Measurements from ENCODE around the gene NADK2. TPM values are rescaled to one million over a fixed set of nuclear protein-coding genes. Genes with fewer than 3 reads are reported as not detected.

Gene NADK2
- total RNA-seq, 2 experiments from 2014 or later: 16.6 to 18.0 TPM

DNA sequence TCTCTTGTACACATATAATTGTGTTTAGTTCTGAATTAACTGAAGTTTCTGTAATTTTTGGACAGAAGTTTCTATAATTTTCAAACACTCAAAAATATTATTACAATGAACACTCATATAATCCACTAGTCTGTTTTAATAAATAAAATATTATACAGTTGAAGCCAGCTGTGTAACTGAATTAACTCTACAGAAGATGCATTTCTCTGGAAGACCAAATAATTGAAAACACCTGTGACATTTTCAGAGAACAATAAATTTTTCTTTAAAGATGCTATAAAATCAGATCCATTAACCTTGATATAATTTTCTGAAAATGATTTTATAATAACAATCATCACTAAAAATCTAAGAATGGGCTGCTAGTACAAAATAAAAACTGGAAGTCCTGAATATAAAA lies 14.7 kb downstream of the NADK2 start:
- CTCF ChIA-PET: interaction anchor here (0.9 to 1.7 kb wide), 2 partner anchors 15 to 279 kb away, joined by 3 to 5 read pairs; partner anchors contain the start of gene NADK2

DNA sequence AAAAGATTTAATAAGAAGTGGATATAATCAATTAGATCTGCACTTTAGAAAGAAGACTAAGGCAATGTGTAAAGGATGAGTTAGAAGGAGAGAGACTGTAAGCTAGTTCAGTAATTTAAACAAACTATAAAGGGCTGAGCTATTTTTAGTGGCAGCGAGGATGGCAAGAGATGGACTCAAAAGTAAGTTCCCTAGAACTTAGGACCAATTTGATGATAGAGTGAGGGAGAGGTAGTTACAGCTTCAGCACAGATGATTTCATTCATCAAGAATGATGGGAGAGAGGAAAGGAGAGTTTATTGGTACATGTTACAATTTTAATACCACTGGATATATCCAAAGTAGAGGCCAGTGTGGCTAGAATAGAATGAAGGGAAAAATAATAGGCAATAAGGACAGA lies 19.1 kb downstream of the NADK2 start:
- H3K27ac Mint-ChIP-seq: no peak overlapping the region
- DNase-seq: no peak
- no peak overlapping the region for H3K4me3 Mint-ChIP-seq
- intact Hi-C loops (cut with micrococcal nuclease): no loop called here
- H3K27me3 Mint-ChIP-seq: no peaks in the 10 kb centered on the region
- POLR2A ChIA-PET: no interaction called here
- H3K36me3 Mint-ChIP-seq: peaks cover 17% of the 10 kb centered on the region
- CTCF ChIA-PET: no interaction called here
- no peaks in the 10 kb centered on the region for H3K9me3 Mint-ChIP-seq
- no peaks in the 10 kb centered on the region for H3K4me1 Mint-ChIP-seq (ENCODE audit: low read depth)

More for the DNA sequence above, 14.7 kb downstream of the NADK2 start:
- Mint-ChIP-seq H3K27me3 (no peaks in the 10 kb centered on the region), H3K27ac (no peak overlapping the region), H3K9me3 (no peaks in the 10 kb centered on the region), H3K36me3 (peaks cover 11% of the 10 kb centered on the region), H3K4me1 (ENCODE audit: low read depth) (no peaks in the 10 kb centered on the region), H3K4me3 (no peak overlapping the region)
- no peak for DNase-seq
- intact Hi-C loops (cut with micrococcal nuclease): no loop called here
- POLR2A ChIA-PET: no interaction called here

DNA sequence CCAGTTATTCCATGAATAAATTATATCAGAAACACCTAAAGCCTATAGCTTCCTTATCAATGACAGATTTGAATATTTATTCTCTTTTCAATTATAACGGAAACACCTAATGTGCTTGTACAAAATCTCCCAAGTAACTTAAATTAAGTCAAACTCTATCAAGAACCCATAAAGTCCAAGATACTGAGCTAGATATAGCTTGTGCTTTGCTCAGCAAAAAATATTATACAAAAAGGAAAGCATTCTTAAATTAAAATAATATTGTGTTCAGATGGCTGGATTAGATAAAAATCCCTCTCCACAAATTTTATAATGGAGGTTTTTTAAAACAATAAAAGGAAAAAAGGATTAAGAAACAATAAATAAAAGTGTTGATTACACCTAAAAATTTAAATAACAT lies 23.7 kb downstream of the NADK2 start:
- intact Hi-C loops (cut with micrococcal nuclease): no loop called here
- POLR2A ChIA-PET: no interaction called here

DNA sequence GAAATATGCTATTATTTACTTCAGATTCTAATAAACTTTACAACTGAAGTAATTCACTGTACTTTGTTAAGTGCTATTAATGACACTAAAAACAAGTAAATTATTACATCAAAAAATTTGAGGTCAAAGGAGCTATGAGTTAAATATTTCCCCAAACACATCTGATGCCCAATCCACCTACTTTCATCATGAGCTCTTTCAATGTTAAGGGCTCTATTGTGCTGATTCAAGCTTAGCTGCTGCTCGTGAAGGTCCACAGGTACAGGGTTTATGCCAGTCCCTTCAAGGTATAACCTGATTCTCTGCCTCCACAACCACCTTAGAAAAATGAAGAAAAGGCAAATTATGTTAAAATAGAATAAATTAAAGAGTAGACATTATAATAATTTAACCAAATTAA lies 24.2 kb downstream of the NADK2 start:
- Mint-ChIP-seq H3K36me3 (peaks cover 19% of the 10 kb centered on the region), H3K27me3 (no peaks in the 10 kb centered on the region), H3K27ac (no peak overlapping the region), H3K9me3 (no peaks in the 10 kb centered on the region), H3K4me1 (ENCODE audit: low read depth) (no peaks in the 10 kb centered on the region), H3K4me3 (no peak overlapping the region)
- POLR2A ChIA-PET: no interaction called here
- no peak for DNase-seq
- intact Hi-C loops (cut with micrococcal nuclease): no loop called here
- CTCF ChIA-PET: no interaction called here

More for the DNA sequence above, 23.7 kb downstream of the NADK2 start:
- Mint-ChIP-seq H3K36me3 (peaks cover 19% of the 10 kb centered on the region), H3K27me3 (no peaks in the 10 kb centered on the region), H3K4me1 (ENCODE audit: low read depth) (no peaks in the 10 kb centered on the region), H3K9me3 (no peaks in the 10 kb centered on the region), H3K4me3 (no peak overlapping the region), H3K27ac (no peak overlapping the region)
- CTCF ChIA-PET: no interaction called here
- DNase-seq: no peak

GRCh38 chr5:36215910-36216309 lies 25.8 kb downstream of the NADK2 start:
- no peak for DNase-seq
- intact Hi-C loops (cut with micrococcal nuclease): no loop called here
- Mint-ChIP-seq H3K4me1 (ENCODE audit: low read depth) (no peaks in the 10 kb centered on the region), H3K27me3 (no peaks in the 10 kb centered on the region), H3K9me3 (no peaks in the 10 kb centered on the region), H3K4me3 (no peak overlapping the region), H3K27ac (no peak overlapping the region), H3K36me3 (peaks cover 20% of the 10 kb centered on the region)
- POLR2A ChIA-PET: no interaction called here
- CTCF ChIA-PET: interaction anchor here (0.5 kb wide), 1 partner anchor 1540 kb away, joined by 3 read pairs; no protein-coding TSS in a partner anchor

DNA sequence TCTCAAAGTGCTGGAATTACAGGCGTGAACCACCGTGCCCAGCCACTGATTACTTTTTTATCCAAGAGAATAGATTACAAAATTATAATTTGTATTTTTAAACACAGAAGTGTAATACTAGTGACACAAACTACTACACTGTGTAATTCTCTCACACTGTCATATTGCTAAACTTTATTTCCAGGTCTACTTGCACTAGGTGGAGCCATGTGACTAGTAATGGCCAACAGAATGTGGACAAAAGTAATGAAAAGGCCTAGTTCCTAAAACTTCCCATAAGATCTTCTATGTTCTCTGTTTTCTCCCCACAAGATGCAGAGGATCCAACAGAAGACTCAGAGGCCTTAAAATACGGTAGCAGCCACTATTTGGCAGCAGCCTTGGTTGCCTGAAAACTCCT lies 27.3 kb downstream of the NADK2 start:
- Mint-ChIP-seq H3K9me3 (no peaks in the 10 kb centered on the region), H3K4me3 (no peak overlapping the region), H3K27ac (no peak overlapping the region), H3K4me1 (ENCODE audit: low read depth) (no peaks in the 10 kb centered on the region), H3K36me3 (peaks cover 18% of the 10 kb centered on the region), H3K27me3 (no peaks in the 10 kb centered on the region)
- intact Hi-C loops (cut with micrococcal nuclease): no loop called here
- ChIA-PET CTCF (no interaction called here), POLR2A (no interaction called here)
- DNase-seq: no peak

DNA sequence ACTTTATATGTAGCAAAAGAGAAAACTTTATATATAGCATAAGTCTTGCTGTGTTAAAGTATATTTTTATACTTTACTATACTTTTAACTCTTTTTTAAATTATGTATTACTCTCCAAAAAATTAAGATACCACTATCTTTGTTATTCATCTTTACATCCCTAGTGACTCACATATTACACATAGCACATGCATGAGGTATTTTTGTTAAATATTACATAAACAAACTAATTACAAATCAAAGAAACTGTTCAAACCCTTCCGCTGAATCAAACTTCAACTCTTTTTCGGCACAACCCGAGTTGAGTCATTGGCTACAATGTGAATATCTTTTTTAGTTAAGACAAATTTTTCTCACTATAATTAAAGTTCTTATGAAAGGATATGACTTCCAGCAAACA lies 32.1 kb downstream of the NADK2 start:
- H3K36me3 Mint-ChIP-seq: peaks cover 16% of the 10 kb centered on the region
- no peak overlapping the region for H3K27ac Mint-ChIP-seq
- no peaks in the 10 kb centered on the region for H3K4me1 Mint-ChIP-seq (ENCODE audit: low read depth)
- intact Hi-C loops (cut with micrococcal nuclease): no loop called here
- no peak overlapping the region for H3K4me3 Mint-ChIP-seq
- DNase-seq: no peak
- ChIA-PET CTCF (no interaction called here), POLR2A (no interaction called here)
- H3K9me3 Mint-ChIP-seq: peaks cover 3% of the 10 kb centered on the region
- H3K27me3 Mint-ChIP-seq: no peaks in the 10 kb centered on the region

- H3K27ac Mint-ChIP-seq: no peak overlapping the region
- POLR2A ChIA-PET: no interaction called here
- intact Hi-C loops (cut with micrococcal nuclease): no loop called here
- H3K4me1 Mint-ChIP-seq (ENCODE audit: low read depth): no peaks in the 10 kb centered on the region
- CTCF ChIA-PET: interaction anchor here (2.1 kb wide), 1 partner anchor 129 kb away, joined by 9 read pairs; no protein-coding TSS in a partner anchor
- peaks cover 3% of the 10 kb centered on the region for H3K9me3 Mint-ChIP-seq
- H3K27me3 Mint-ChIP-seq: no peaks in the 10 kb centered on the region
- H3K36me3 Mint-ChIP-seq: peaks cover 16% of the 10 kb centered on the region
- H3K4me3 Mint-ChIP-seq: no peak overlapping the region
- no peak for DNase-seq
These were observed 32.9 kb downstream of the NADK2 start for GRCh38 chr5:36208786-36209185.

- Mint-ChIP-seq H3K27me3 (no peaks in the 10 kb centered on the region), H3K27ac (no peak overlapping the region), H3K4me1 (ENCODE audit: low read depth) (no peaks in the 10 kb centered on the region), H3K9me3 (peaks cover 3% of the 10 kb centered on the region), H3K36me3 (peaks cover 22% of the 10 kb centered on the region), H3K4me3 (no peak overlapping the region)
- intact Hi-C loops (cut with micrococcal nuclease): no loop called here
- no peak for DNase-seq
- ChIA-PET POLR2A (no interaction called here), CTCF (interaction anchor here (2.1 kb wide), 1 partner anchor 128 kb away, joined by 9 read pairs; no protein-coding TSS in a partner anchor)
These were observed 34.8 kb downstream of the NADK2 start for GRCh38 chr5:36206913-36207312.

DNA sequence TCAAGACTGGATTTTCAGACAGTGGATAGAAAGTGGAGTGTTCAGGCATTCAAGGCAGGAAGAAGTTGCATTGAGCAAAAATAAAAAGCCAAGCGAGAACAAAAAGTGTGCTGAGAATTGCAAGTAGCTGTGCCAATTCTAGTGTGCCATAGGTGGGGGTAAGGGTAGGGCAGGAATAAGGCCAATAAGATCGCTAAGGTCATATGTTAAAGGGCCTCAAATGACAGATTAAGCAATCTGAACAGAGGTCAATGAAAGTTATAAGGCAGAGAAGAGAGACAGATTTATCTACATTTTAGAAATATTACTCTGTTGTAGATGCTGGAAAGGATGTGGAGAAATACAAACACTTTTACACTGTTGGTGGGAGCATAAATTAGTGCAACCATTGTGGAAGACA lies 36.4 kb downstream of the NADK2 start:
- DNase-seq: no peak
- CTCF ChIA-PET: interaction anchor here (1.0 kb wide), 1 partner anchor 100 kb away, joined by 3 read pairs; no protein-coding TSS in a partner anchor
- Mint-ChIP-seq H3K27me3 (no peaks in the 10 kb centered on the region), H3K4me3 (no peak overlapping the region), H3K4me1 (ENCODE audit: low read depth) (no peaks in the 10 kb centered on the region), H3K9me3 (peaks cover 3% of the 10 kb centered on the region), H3K27ac (no peak overlapping the region), H3K36me3 (peaks cover 23% of the 10 kb centered on the region)
- intact Hi-C loops (cut with micrococcal nuclease): no loop called here
- POLR2A ChIA-PET: no interaction called here

DNA sequence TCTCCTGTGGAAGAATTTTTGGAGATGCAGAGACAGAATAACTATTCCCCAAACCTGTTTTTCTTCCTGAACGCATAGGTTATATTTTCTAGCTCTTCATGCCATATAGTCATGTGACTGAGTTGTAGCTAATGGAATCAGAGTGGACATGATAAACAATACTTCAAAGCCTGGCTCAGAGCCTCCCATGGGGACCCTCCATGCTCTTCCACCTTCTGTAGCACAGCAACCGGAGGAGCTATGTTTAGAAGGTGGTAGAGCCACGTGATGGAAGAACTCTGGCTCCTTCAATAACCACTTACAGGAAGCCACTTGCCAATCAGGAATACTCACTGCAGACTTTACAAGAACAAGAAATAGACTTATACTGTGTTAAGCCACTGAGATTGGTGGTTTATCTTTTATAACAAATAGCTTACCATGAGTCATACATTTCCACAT lies 39.2 kb downstream of the NADK2 start:
- H3K4me1 Mint-ChIP-seq (ENCODE audit: low read depth): no peaks in the 10 kb centered on the region
- DNase-seq: no peak
- intact Hi-C loops (cut with micrococcal nuclease): no loop called here
- H3K36me3 Mint-ChIP-seq: peaks cover 21% of the 10 kb centered on the region
- POLR2A ChIA-PET: no interaction called here
- H3K4me3 Mint-ChIP-seq: no peak overlapping the region
- CTCF ChIA-PET: interaction anchor here (0.9 kb wide), 1 partner anchor 63 kb away, joined by 3 read pairs; no protein-coding TSS in a partner anchor
- H3K27ac Mint-ChIP-seq: no peak overlapping the region
- no peaks in the 10 kb centered on the region for H3K27me3 Mint-ChIP-seq
- peaks cover 3% of the 10 kb centered on the region for H3K9me3 Mint-ChIP-seq

DNA sequence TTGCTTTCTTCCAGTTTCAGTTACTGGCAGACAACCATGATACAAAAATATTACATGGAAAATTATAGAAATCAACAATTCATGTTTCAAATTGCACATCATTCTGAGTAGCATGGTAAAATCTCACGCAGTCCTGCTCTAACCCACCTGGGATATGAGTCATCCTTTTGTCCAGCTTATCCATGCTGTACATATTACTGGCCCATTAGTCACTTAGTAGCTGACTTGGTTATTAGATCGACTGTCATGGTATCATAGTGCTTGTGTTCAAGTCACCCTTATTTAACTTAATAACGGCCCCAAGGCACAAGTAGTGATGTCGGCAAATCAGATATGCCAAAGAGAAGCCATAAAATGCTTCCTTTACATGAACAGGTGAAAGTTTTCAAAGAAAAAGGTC lies 41.2 kb downstream of the NADK2 start:
- no peaks in the 10 kb centered on the region for H3K9me3 Mint-ChIP-seq
- no peaks in the 10 kb centered on the region for H3K4me1 Mint-ChIP-seq (ENCODE audit: low read depth)
- ChIA-PET POLR2A (no interaction called here), CTCF (no interaction called here)
- no peak overlapping the region for H3K4me3 Mint-ChIP-seq
- intact Hi-C loops (cut with micrococcal nuclease): no loop called here
- H3K27me3 Mint-ChIP-seq: no peaks in the 10 kb centered on the region
- H3K27ac Mint-ChIP-seq: no peak overlapping the region
- DNase-seq: no peak
- H3K36me3 Mint-ChIP-seq: peaks cover 26% of the 10 kb centered on the region

- H3K36me3 Mint-ChIP-seq: peaks cover 22% of the 10 kb centered on the region
- DNase-seq: no peak
- no peak overlapping the region for H3K27ac Mint-ChIP-seq
- no peaks in the 10 kb centered on the region for H3K9me3 Mint-ChIP-seq
- ChIA-PET CTCF (no interaction called here), POLR2A (no interaction called here)
- intact Hi-C loops (cut with micrococcal nuclease): no loop called here
- no peaks in the 10 kb centered on the region for H3K4me1 Mint-ChIP-seq (ENCODE audit: low read depth)
- H3K27me3 Mint-ChIP-seq: no peaks in the 10 kb centered on the region
- no peak overlapping the region for H3K4me3 Mint-ChIP-seq
These were observed 42.1 kb downstream of the NADK2 start for GRCh38 chr5:36199620-36200019.

Measured in activated CD4-positive, alpha-beta memory T cell treated with anti-CD3 and anti-CD28 coated beads for 36 hours (primary cell).